Measurements from ENCODE around the gene FARP2.

FARP2 gene

GRCh38 chr2:241492174-241492565 is 136.1 kb downstream of the FARP2 start:
- no peaks in the 10 kb centered on the region for H3K36me3 ChIP-seq (ENCODE audit: control insufficient read depth, insufficient read depth, low read length)
- no peak overlapping the region for H3K9ac ChIP-seq
- H3K4me2 ChIP-seq (ENCODE audit: low read length) = no peak overlapping the region
- H2AFZ ChIP-seq = no peak overlapping the region
- H3K27me3 ChIP-seq (ENCODE audit: control insufficient read depth, insufficient read depth, low read length) = no peaks in the 10 kb centered on the region
- no peaks in the 10 kb centered on the region for H3K79me2 ChIP-seq
- TF ChIP-seq CTCF (IDR thresholded peaks at IDR 0.05) = no peak
- H3K4me1 ChIP-seq = peaks cover 13% of the 10 kb centered on the region
- no peak overlapping the region for H3K27ac ChIP-seq
- H3K9me3 ChIP-seq (ENCODE audit: control insufficient read depth, low read length) = no peaks in the 10 kb centered on the region
- no peak overlapping the region for H3K4me3 ChIP-seq (ENCODE audit: low read depth, low read length)

- Histone ChIP-seq H3K36me3 (ENCODE audit: control insufficient read depth, insufficient read depth, low read length) (no peaks in the 10 kb centered on the region), H3K9me3 (ENCODE audit: control insufficient read depth, low read length) (no peaks in the 10 kb centered on the region), H2AFZ (no peak overlapping the region), H3K4me2 (ENCODE audit: low read length) (no peak overlapping the region), H3K79me2 (no peaks in the 10 kb centered on the region), H3K27ac (no peak overlapping the region), H3K27me3 (ENCODE audit: control insufficient read depth, insufficient read depth, low read length) (no peaks in the 10 kb centered on the region), H3K9ac (no peak overlapping the region), H3K4me3 (ENCODE audit: low read depth, low read length) (no peak overlapping the region), H3K4me1 (peaks cover 13% of the 10 kb centered on the region)
- TF ChIP-seq CTCF (IDR thresholded peaks at IDR 0.05) = no peak
Observed at GRCh38 chr2:241493092-241493491, 137.0 kb downstream of the FARP2 start.

- H3K9me3 ChIP-seq (ENCODE audit: control insufficient read depth, low read length) = no peaks in the 10 kb centered on the region
- peaks cover 13% of the 10 kb centered on the region for H3K4me1 ChIP-seq
- no peak for TF ChIP-seq CTCF (IDR thresholded peaks at IDR 0.05)
- no peaks in the 10 kb centered on the region for H3K27me3 ChIP-seq (ENCODE audit: control insufficient read depth, insufficient read depth, low read length)
- no peaks in the 10 kb centered on the region for H3K36me3 ChIP-seq (ENCODE audit: control insufficient read depth, insufficient read depth, low read length)
- no peak overlapping the region for H3K4me3 ChIP-seq (ENCODE audit: low read depth, low read length)
- no peak overlapping the region for H3K9ac ChIP-seq
- no peak overlapping the region for H3K4me2 ChIP-seq (ENCODE audit: low read length)
- H3K27ac ChIP-seq = no peak overlapping the region
- H3K79me2 ChIP-seq = no peaks in the 10 kb centered on the region
- H2AFZ ChIP-seq = no peak overlapping the region
Observed at GRCh38 chr2:241494311-241494908, 138.3 kb downstream of the FARP2 start.

GRCh38 chr2:241495172-241496002 is 139.3 kb downstream of the FARP2 start:
- no peak overlapping the region for H3K9ac ChIP-seq
- H3K4me1 ChIP-seq = peaks cover 4% of the 10 kb centered on the region
- no peak overlapping the region for H2AFZ ChIP-seq
- H3K9me3 ChIP-seq (ENCODE audit: control insufficient read depth, low read length) = no peaks in the 10 kb centered on the region
- no peaks in the 10 kb centered on the region for H3K36me3 ChIP-seq (ENCODE audit: control insufficient read depth, insufficient read depth, low read length)
- H3K27ac ChIP-seq = no peak overlapping the region
- H3K4me3 ChIP-seq (ENCODE audit: low read depth, low read length) = no peak overlapping the region
- H3K27me3 ChIP-seq (ENCODE audit: control insufficient read depth, insufficient read depth, low read length) = no peaks in the 10 kb centered on the region
- no peak for TF ChIP-seq CTCF (IDR thresholded peaks at IDR 0.05)
- H3K4me2 ChIP-seq (ENCODE audit: low read length) = no peak overlapping the region
- no peaks in the 10 kb centered on the region for H3K79me2 ChIP-seq

Measured in parathyroid adenoma (tissue), 2 donors.